NAMALWA (cell line): ENCODE results near the gene TMPRSS11F.
"Not testable (repeated sequence)": the region's sequence is repeated elsewhere in the genome, so short reads cannot be mapped to it uniquely, and the experiment has no call there.

ENCODE experiments used
- DNase-seq: peaks from one replicate; pipeline ENCODE4 v3.0.0-alpha.2; 2015; ENCODE audit warnings: low spot score

The TMPRSS11F gene

GRCh38 chr4:68129793-68130192 is at the start of gene TMPRSS11F:
Gene TMPRSS11F, minus strand, starts transcription at chr4:68129869. Its CDS starts 49 bp downstream, at chr4:68129820.
- DNase-seq: no peak

DNA sequence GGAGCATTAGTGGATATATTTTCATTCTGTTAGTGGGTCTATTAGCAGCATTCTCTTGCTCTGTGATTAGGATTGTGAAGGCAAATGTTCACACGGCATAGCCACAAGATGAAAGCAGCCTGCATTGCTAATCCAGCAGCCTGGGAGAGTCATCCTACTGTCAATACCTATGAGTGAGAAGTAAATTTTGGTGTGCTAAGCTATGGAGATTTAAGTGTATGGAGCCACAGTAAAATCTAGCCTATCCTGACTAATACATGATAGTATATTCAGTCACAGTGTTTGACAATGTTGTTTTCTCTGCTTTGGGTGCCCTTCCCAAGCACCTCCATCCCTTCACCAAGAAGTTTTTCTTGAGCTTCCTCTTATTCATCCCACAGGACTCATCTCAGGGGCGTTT is 47.2 kb upstream of the TMPRSS11F start:
- no peak for DNase-seq

DNA sequence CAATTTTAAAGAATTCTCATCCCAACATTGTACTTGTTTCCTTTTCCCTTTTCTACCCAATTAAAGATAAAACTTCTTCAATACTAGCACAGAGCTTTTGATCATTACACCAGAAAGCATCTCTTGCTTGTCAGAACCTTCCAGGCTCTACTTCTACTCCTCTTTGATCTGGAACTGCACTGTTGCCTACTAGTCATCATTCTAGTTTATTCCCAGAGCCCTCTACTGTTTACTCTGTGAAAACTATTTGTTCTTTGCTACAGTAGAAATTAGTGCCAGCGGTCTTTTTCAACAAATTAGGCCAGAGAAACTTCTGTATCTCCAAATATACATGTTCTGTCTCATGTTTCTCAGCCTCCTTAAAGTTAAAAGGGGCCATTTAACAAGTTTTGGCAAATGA is 46.8 kb upstream of the TMPRSS11F start:
- peak; percentile 12 for DNase-seq

DNA sequence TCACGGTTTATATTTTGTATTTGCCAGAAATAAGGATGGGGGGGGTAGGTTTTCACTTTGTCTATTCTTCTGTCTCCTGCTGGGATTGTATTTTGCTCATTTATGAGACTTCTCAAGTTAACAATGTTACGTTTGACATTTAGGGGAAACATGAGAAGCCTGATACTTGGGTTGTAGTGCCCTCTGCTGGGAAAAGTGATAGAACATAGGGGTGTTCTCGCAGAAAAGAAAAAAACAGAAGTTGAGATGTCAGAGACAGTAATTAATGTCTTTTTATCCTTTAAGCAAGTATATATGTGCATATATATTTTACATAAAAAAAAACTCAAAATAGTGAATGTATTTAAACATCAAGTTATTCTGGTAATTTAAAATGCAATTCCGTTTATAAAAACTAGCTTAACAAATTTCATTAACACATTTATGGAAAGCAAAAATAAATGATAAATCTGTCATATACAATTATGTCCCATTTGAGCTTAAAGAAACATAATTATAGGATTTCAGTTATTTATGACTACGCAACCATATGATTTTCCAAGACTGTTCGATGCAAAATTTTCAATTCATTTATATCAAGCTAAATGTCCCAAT is 46.0 kb upstream of the TMPRSS11F start:
- DNase-seq: peak; percentile 80

DNA sequence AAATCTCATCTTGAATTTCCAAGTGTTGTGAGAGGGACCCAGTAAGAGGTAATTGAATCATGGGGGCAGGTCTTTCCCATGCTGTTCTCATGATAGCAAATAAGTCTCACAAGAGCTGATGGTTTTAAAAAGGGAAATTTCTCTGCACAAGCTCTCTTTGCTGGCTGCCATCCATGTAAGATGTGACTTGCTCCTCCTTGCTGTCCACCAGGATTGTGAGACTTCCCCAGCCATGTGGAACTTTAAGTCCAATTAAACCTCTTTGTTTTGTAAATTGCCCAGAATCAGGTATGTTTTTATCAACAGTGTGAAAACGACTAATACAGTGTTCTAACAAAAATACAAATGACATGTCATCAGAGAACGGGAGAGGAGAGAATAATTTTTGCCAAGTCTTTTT is 44.7 kb upstream of the TMPRSS11F start:
- not testable (repeated sequence) for DNase-seq

DNA sequence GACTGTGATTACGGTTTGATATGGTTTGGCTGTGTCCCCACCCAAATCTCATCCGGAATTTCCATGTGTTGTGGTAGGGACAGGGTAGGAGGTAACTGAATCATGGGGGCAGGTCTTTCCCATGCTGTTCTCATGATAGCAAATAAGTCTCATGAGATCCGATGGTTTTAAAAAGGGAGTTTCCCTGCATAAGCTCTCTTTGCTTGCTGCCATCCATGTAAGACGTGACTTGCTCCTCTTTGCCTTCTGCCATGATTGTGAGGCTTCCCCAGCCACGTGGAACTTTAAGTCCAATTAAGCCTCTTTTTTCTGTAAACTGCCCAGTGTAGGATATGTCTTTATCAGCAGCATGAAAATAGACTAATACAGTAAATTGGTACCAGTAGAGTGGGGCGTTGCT is 42.5 kb upstream of the TMPRSS11F start:
- not testable (repeated sequence) for DNase-seq

GRCh38 chr4:68167706-68168105 is 38.0 kb upstream of the TMPRSS11F start:
- no peak for DNase-seq

GRCh38 chr4:68167166-68167565 is 37.5 kb upstream of the TMPRSS11F start:
- no peak for DNase-seq

DNA sequence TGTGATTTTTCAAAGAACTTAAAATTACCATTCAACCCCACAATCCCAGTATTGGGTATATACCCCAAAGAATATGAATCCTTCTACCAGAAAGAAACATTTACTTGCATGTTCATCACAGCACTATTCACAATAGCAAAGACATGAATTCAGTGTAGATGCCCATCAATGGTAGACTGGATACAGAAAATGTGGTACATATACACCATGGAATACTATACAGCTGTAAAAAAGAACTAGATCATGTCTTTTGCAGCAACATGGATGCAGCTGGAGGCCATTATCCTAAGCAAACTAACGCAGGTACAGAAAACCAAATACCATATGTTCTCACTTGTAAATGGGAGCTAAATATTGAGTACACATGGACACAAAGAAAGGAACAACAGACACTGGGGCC is 34.1 kb upstream of the TMPRSS11F start:
- DNase-seq: no peak

- DNase-seq: no peak
Observed at GRCh38 chr4:68162196-68162595, 32.5 kb upstream of the TMPRSS11F start.

- no peak for DNase-seq
Observed at GRCh38 chr4:68152411-68152810, 22.7 kb upstream of the TMPRSS11F start.

- no peak for DNase-seq
Observed at GRCh38 chr4:68148800-68149685, 19.4 kb upstream of the TMPRSS11F start.

DNA sequence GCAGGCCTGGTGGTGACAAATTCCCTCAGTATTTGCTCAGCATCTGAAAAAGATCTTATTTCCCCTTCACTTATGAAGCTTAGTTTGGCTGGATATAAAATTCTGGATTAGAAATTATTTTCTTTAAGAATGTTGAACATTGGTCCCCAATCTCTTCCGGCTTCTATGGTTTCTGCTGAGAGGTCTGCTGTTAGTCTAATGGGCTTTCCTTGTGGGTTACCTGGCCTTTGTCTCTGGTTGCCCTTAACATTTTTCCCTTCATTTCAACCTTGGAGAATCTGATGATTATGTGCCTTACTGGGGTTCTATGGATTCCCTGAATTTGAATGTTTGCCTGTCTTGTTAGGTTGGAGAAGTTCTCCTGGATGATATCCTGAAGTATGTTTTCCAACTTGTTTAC is 17.4 kb upstream of the TMPRSS11F start:
- DNase-seq: no peak

GRCh38 chr4:68145261-68145660 is 15.6 kb upstream of the TMPRSS11F start:
- DNase-seq: no peak

DNA sequence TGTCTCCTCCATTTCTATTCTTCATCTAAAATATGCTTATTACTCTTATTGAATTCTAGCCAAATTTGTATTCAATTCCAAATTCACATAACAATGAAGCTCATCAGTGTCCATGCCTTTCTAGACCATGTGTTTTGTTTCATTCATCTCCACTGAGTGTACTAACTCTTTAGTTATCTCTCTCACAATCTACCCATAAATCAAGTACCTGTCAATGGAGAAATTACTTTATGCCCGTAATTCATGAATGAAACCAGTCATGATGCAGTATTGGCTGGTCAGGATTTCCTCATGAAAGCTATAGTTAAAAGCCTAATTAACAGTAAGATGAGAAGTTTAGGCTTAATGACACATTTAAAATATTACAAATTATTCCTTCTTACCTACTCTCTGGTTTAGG is 12.2 kb upstream of the TMPRSS11F start:
- no peak for DNase-seq

- no peak for DNase-seq
Observed at GRCh38 chr4:68132342-68132741, 2.7 kb upstream of the TMPRSS11F start.

DNA sequence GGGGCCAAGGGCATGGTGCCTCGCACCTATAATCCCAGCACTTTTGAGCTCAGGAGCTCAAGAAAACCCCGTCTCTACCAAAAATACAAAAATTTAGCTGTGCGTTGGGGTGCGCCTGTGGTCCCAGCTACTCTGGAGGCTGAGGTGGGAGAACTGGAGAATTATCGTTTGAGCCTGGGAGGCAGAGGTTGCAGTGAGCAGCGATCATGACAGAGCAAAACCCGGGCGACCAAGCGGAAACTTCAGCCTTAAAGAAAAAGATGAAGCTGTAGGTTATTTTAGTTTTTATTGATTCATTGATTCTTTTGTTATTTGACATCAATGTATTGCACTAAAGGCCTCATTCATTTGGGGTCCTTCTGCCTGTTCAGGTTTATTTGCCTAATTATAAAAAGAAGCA is 5.4 kb downstream of the TMPRSS11F start:
- DNase-seq: no peak

DNA sequence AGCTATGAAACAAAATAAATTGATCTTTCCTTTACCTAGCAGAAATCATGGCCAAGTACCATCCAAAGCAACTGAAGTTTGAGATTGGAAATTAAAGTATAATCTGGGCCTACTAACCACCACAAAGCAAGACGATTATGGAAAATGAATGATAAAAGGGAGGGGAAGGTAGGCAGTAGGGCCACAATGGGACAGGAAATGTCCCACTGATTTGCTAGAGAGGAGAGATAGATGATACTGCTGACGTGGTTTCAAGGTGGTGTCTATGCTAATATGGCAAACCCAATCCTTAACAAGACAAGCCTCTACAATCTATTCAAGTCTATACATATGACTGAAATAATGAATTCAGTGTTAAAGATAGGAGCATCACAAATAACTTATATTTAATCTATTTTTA is 6.1 kb downstream of the TMPRSS11F start:
- DNase-seq: no peak

DNA sequence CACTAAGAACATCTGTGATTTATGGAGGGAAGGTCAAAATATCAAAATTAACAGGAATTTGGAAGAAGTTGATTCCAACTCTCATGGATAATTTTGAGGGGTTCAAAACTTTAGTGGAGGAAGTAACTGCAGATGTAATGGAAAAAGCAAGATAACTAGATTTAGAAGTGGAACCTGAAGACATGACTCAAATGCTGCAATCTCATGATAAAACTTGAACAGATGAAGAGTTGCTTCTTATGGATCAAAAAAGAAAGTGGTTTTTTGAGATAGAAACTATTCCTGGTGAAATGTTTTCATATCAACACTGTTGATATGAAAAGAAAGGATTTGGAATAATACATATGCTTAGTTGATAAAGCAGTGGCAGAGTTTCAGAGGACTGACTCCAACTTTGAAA is 9.7 kb downstream of the TMPRSS11F start:
- no peak for DNase-seq

DNA sequence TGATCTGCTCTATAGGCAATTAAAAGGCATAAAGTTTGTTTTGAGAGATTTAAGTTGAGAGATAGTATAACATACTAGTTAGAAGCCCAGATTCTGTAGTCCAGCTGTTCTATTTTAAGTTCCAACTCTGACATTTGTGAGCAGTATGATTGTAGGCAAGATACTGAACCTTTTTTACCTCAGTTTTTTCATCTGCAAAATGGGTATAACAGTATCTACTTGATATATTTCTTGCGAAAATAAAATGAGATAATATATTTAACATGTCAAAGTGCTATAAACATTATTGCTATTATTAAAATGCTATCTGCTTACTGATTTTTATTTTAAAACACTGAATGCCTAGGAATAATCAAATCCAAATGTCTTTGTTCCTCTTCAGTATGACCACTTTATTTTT is 19.2 kb downstream of the TMPRSS11F start:
- DNase-seq: no peak

- DNase-seq: no peak
Observed at GRCh38 chr4:68109868-68110267, 19.8 kb downstream of the TMPRSS11F start.

DNA sequence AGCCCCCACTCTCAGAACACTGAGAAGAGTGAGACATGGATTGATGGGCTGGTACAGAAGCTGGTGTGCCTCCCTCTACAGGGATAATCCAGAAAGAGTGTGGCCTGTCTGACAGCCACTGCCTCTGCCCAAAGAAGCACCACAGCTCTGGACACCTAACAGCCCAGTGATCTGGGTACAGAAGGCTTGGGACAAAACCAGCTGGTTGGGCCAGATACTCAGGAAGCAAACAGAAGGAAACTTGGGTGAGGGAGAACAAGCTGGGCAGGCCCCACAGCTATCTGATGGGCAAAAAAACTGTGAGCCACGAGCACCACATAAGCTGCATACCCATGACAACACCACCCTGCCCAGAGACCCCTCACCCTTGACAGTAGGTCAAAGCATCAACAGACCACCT is 46.9 kb downstream of the TMPRSS11F start:
- DNase-seq: no peak

GRCh38 chr4:68079928-68080327 is 49.7 kb downstream of the TMPRSS11F start:
- DNase-seq: no peak

DNA sequence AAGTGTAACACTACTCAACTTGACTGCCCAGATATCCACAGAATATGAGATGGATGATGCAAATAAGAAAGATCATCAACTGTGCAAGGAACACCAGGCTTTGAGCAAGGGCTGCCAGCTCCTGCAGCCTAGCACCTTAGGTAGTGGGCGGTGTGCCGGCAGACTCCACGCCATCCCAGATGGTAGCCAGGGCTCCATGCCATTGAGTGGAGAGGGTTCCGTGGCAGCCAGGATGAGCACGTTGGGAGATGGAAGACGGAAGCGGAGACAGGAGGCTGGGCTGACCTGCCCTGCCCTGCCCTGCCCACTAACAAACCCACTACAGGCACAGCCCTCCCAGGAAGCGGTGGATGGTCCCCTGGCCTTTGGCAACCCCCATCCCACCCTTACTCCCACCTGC is 51.9 kb downstream of the TMPRSS11F start:
- no peak for DNase-seq
